ENCODE measurements around the gene TMEM40.

Gene TMEM40

DNA sequence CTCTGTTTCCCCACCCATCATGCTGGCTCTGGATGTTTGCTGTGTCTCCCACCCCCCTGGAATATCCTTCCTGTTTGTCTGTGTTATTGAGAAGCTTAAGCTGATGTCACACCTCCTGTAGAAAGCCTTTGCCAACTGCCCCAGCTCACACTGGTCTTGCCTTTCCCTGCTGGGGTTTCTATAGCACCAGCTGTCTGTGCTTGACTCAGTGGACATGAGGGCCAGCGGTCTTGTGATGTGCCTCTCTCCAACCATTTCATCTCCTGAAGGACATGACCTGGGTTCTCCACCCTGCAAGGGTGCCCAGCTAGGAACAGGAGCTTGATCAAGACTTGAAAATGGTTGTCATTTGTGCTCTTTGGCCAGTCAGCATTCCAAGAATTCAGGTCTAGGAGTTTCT lies 14.7 kb downstream of the TMEM40 start:
- TF ChIP-seq GATA2 (IDR thresholded peaks at IDR 0.05; ENCODE audit: low read depth, low read length) (no peak), GATA3 (IDR thresholded peaks at IDR 0.05; ENCODE audit: low read depth, low read length) (no peak)

DNA sequence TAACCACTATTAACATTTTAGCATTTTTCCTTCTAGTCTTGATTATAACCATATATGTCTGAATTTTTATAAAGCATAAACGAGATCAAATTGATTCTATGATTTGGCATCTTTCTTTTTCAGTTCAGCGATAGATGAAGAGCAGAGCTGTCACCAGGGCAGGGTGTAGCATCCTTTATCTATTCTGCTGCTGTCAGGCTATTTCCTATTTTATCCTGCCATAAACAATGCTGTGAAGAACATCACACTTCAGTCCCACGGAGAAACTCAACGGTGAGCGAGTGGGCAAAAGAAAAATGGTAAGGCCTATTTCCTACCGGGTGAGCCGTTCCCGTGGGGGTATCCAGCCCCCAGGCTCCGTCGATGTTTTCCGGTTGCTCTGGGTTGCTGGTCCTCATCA lies 15.5 kb downstream of the TMEM40 start:
- TF ChIP-seq GATA3 (IDR thresholded peaks at IDR 0.05; ENCODE audit: low read depth, low read length) (no peak), GATA2 (IDR thresholded peaks at IDR 0.05; ENCODE audit: low read depth, low read length) (no peak)

DNA sequence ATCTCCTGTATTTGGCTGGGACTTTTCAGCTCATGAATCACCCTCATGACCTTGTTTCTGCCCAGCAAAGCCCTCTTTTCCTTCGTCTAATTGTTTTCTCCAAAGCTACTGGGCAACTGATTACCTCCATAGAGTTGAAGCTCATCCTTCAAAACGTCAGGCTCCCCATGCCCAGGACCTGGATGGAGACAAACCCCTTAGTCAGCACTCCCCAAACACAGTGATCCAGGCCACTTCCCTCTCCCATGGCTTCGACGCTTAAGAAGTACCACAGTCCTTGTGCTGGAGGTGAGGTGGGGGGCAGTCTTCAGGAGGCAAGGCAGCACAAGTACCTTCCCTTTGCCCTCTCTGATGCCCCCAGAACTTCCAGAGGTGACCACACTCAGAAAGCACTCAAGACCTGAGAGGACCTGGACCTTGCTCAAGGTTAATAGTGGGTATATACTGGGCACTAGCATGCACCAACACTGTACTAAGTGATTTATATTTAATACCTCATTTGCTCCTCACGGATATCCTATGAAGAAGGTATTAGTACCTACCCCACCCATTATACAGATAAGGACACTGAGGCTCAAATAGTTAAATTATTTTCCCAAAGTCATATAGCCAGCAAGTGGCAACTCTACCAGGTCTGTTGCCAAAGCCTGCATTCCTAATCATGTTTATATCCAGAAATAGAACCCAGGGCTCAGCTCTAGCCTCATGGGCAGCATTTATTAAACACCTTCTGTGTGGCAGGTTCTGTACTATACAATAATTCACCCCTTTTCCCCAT lies 16.5 kb downstream of the TMEM40 start:
- TF ChIP-seq GATA3 (IDR thresholded peaks at IDR 0.05; ENCODE audit: low read depth, low read length) (no peak), GATA2 (IDR thresholded peaks at IDR 0.05; ENCODE audit: low read depth, low read length) (no peak)

DNA sequence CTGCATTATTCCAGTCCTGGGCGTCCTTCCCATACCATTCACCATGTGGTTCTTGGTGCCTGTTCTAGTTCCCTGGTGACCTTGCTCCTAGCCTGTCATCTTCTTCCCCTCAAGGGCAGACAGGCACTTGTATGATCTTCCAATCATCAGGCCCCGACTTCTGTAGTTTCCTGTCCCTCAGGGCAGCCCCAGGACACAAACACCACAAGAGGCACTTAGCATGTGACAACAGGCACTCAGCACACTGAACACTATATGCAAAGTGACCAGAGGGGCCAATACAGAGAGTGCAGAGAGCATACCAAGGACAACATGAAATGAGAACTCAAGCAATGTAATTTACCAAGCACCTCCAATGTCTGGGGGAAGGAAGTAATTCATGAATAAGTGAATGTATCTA lies 17.9 kb downstream of the TMEM40 start:
- TF ChIP-seq GATA3 (IDR thresholded peaks at IDR 0.05; ENCODE audit: low read depth, low read length) (no peak), GATA2 (IDR thresholded peaks at IDR 0.05; ENCODE audit: low read depth, low read length) (no peak)

DNA sequence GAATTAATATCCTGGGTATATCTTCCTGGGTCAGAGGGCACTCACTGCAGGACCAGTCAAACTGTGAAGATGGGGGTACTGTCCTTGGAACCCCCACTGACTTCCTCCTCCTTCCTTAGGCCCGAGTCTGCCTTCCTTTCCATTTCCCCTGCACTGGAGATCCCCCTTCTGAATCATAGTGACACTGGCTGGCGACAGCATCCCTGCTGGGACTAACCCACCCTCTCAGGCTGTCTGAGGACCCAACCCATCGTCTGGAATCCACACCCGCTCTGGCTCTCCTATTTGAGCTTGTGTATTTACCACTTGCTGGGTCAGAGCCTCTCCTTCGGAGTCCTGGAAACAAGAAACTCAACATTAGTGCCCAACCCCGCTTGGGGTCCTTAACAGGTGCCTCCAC lies 21.2 kb downstream of the TMEM40 start:
- TF ChIP-seq GATA2 (IDR thresholded peaks at IDR 0.05; ENCODE audit: low read depth, low read length) (no peak), GATA3 (IDR thresholded peaks at IDR 0.05; ENCODE audit: low read depth, low read length) (no peak)

DNA sequence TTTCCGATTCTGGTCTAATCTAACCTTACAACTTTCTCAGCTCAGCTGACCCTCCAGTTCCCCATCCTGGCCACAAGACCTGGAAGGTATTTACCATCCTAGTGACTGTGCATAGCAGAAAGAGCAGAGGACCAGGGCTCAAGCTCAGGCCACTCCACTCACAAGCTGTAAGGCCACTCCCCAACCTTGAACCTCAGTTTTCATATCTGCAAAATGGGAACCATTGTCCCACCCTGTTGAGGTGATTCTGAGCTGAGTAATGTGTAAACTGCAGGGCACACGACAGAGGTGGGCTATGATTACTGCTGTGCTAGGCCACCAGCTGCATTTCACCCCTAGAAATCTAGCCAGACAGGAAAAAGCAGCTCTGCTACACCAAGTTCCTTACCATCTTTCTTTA lies 21.7 kb downstream of the TMEM40 start:
- no peak for TF ChIP-seq GATA2 (IDR thresholded peaks at IDR 0.05; ENCODE audit: low read depth, low read length)
- no peak for TF ChIP-seq GATA3 (IDR thresholded peaks at IDR 0.05; ENCODE audit: low read depth, low read length)

DNA sequence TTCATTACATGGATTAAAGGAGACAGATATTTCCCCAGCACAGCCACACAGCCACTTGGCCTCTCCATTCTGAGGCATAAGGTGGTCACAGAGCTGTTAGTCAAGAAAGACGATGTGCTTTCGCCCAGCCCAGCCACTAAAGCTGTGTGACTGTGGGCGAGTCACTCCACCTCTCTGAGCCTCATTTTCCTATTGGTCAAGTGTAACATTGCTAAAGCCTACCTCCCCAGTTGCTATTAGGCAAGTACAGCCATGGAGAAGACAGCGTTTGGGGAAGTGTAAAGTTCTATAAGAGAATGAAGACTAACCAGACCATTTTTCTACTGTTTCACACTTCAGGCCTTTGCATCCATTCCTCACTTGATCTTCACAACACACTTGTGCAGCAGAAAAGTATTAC lies 24.1 kb downstream of the TMEM40 start:
- no peak for TF ChIP-seq GATA3 (IDR thresholded peaks at IDR 0.05; ENCODE audit: low read depth, low read length)
- no peak for TF ChIP-seq GATA2 (IDR thresholded peaks at IDR 0.05; ENCODE audit: low read depth, low read length)

DNA sequence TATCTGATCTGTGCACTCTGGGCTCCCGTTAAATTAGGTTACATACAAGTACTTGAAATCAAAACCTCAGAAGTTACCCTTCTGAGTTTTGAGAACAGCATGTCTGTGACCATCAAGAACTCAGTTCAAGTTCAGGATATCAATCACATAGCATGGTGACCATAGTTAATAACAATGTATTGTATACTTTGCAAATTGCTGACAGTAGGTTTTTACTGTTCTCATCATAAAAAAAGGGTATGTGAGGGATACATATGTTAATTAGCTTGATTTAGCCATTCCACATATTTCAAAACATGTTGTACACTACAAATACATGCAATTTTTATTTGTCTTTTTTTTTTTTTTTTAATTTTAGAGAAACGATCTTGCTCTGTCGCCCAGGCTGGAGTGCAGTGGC lies 25.5 kb downstream of the TMEM40 start:
- no peak for TF ChIP-seq GATA3 (IDR thresholded peaks at IDR 0.05; ENCODE audit: low read depth, low read length)
- TF ChIP-seq GATA2 (IDR thresholded peaks at IDR 0.05; ENCODE audit: low read depth, low read length) = no peak

DNA sequence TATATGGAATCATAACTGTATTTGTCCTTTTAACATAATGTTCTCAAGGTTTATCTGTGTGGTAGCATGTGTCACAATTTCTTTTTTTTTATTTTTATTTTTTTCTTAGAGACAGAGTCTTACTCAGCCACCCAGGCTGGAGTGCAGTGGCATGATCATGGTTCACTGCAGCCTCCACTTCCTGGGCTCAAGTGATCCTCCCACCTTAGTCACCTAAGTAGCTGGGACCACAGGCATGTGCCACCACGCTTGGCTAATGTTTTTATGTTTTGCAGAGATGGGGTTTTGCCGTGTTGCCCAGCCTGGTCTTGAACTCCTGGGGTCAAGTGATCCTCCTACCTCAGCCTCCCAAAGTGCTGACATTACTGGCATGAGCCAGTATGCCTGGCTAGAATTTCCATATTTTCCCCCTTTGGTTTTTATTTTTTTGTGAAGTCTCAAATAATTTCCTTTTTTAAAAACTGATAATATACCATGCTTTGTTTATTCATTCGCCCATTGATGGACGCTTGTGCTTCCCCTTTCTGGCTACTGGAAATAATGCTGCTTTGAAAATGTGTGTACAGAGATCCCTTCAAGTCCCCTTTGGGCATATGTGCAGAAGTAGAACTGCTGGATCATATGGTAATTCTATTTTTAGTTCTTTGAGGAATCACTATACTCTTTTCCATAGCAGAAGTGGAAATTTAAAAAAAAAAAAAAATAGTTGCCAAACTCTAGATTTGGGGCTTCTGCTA lies 28.4 kb downstream of the TMEM40 start:
- TF ChIP-seq GATA2 (IDR thresholded peaks at IDR 0.05; ENCODE audit: low read depth, low read length) (no peak), GATA3 (IDR thresholded peaks at IDR 0.05; ENCODE audit: low read depth, low read length) (no peak)

DNA sequence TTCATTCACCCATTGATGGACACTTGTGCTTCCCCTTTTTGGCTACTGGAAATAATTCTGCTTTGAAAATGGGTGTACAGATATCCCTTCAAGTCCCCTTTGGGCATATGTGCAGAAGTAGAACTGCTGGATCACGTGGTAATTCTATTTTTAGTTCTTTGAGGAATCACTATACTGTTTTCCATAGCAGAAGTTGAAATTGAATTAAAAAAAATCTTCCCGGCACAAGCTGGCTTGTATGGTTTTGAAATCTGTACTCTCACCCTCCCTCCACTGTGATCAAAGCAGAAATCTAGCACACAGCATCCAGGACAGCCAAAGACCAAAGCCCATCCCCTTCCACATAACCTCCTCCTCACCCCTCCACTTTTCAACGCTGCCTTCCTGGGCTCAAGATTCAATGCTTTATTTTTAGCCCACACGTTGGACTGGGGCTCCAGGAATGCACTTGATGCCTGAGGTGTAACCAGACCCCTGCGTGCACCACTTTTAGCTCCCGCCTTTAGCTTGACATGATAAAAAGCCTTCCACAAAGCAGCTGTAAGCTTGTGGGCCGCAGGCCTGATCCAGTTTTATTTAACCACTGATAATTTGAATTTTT lies 29.9 kb downstream of the TMEM40 start:
- TF ChIP-seq GATA2 (IDR thresholded peaks at IDR 0.05; ENCODE audit: low read depth, low read length) (no peak), GATA3 (IDR thresholded peaks at IDR 0.05; ENCODE audit: low read depth, low read length) (no peak)

DNA sequence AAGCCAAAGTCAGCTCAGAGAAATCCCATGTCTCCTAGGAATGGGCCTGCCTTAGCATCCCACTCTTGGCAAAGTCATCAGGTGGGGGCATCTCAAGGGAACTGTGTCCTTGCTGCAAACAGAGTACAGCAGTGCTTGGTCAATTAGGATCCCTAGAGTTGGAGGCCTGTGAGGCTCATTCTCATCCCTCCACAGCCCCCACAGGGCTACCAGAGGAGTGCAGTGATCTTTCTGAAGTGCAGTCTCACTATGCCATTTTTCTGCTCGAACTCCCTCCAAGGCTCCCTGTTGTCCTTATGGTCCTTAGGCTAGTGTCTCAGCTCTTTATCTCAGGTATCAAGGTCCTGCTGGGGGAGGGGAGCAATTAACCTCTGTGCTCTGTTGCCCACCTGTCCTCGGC lies 31.1 kb downstream of the TMEM40 start:
- TF ChIP-seq GATA3 (IDR thresholded peaks at IDR 0.05; ENCODE audit: low read depth, low read length) = no peak
- TF ChIP-seq GATA2 (IDR thresholded peaks at IDR 0.05; ENCODE audit: low read depth, low read length) = no peak

DNA sequence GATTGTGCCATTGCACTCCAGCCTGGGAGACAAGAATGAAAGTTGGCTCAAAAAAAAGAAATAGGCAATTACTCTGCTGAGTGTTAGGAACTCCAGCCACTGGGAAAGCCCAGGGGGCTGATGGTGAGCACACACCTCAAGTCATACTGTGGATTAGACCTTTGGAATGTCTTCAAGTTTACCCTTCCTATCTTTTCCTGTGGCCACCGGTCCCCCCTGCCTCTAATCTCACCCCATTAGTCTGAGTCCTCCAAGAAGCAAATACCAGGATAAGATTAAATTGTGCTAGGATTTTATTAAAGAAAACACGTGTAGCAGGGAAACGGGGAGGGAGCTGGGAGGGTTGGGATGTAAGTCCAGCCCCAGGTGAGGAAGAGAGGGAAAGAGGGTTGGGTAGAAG lies 31.6 kb downstream of the TMEM40 start:
- TF ChIP-seq GATA2 (IDR thresholded peaks at IDR 0.05; ENCODE audit: low read depth, low read length) (no peak), GATA3 (IDR thresholded peaks at IDR 0.05; ENCODE audit: low read depth, low read length) (no peak)

DNA sequence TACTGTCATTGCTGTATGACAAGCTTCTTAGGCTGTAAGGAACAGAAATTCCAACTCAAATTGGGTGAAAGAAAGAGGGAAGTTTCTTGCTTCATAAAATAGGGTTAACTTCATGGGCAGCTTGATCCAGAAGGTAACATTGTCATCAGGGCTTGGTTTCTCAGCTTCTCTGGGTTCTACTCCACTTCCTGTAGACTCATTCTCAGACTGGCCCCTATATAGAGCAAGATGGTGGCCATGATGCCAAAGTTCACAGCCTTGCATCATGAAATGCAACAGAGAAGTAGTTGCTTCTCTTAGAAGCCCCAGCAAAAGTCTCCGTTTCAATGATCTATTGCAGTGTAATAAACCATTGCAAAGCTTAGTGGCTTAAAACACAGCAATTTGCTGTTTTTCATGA lies 33.6 kb downstream of the TMEM40 start:
- no peak for TF ChIP-seq GATA2 (IDR thresholded peaks at IDR 0.05; ENCODE audit: low read depth, low read length)
- no peak for TF ChIP-seq GATA3 (IDR thresholded peaks at IDR 0.05; ENCODE audit: low read depth, low read length)

DNA sequence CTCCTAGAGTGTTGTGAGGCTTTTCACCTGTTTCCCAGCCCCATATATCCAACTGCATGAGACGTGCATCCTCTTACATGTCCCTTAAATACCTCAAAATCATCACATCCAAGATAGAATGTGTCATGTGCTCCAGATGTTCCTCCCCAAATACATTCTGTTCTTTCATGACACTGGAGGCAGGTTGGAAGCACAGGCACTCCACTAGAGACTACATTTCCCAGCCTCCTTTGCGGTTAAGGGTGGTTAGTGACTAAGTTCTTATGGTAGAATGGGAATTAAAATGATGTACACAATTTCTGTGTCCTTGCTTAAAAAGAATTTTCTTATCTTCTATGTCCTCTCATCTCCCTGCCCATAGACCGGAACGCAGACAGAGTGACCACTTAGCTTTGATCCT lies 34.3 kb downstream of the TMEM40 start:
- TF ChIP-seq GATA3 (IDR thresholded peaks at IDR 0.05; ENCODE audit: low read depth, low read length) (no peak), GATA2 (IDR thresholded peaks at IDR 0.05; ENCODE audit: low read depth, low read length) (no peak)

DNA sequence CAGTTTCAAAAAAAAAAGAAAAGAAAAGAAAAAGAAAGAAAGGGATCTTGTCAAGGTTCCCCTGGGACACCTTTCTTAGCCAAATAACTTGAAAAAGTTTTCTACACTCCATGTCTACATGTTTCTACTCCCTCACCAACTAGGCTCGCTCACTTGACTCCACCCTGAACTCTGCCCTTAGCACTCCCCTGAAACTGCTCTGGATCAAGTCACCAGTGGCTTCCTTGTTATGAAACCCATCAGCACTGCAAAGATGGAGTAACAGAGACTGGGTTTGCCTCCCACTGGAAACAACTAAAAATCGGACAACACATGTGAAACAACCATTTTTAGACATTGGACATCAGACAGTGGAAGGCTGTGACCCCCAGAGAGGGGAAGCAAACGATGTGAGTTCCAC lies 36.8 kb downstream of the TMEM40 start:
- TF ChIP-seq GATA3 (IDR thresholded peaks at IDR 0.05; ENCODE audit: low read depth, low read length) (no peak), GATA2 (IDR thresholded peaks at IDR 0.05; ENCODE audit: low read depth, low read length) (no peak)
